GM21717 (cell line): ENCODE results near the gene CORO2A.
A peak's percentile ranks its signal among the peaks of the same experiment; 100 is the strongest.
"Not testable (repeated sequence)": the region's sequence is repeated elsewhere in the genome, so short reads cannot be mapped to it uniquely, and the experiment has no call there.

Experiments used
- ATAC-seq: cut with Tn5 transposase; IDR thresholded peaks from one replicate; pipeline ENCODE4 v1.9.1; 2021; ENCODE audit warnings: mild to moderate bottlenecking, moderate library complexity; ENCODE audit not compliant: unreplicated experiment

Gene CORO2A

DNA sequence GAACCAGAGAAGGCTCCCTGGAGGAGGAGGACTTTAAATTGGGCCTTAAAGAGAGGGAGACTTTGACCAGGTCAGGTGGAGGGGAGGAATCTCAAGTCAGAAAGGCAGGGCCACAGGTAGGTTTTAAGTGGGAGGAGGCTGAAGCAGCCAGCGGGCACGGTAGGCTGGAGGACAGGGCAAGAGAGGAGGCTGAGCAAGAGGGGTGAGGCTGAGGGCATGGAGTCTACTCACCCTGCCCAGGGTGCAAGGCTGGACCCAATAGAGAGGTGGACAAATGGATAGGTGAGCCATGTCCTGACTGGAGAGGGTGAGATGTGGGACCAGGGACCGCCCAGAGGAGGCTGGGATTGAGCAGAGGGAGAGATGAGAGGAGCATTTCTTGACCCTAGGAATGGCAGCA, 47.8 kb downstream of the CORO2A start:
- no peak for ATAC-seq

DNA sequence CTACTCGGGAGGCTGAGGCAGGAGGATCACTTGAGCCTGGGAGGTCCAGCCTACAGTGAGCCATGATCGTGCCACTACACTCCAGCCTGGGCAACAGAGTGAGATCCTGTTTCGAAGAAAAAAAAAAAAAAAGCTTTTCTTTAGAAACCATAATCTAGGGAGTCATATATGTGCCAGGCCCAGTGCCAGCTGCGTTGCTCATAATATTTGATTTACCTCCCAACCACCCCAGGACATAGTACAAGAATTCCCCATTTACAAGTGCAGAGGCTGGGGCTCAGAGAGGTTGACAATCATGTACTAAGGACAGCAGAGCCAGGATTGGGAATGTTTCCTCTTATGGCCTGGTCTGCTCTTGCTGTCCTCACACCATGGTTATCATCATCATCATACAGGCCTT, 48.4 kb downstream of the CORO2A start:
- ATAC-seq: no peak

DNA sequence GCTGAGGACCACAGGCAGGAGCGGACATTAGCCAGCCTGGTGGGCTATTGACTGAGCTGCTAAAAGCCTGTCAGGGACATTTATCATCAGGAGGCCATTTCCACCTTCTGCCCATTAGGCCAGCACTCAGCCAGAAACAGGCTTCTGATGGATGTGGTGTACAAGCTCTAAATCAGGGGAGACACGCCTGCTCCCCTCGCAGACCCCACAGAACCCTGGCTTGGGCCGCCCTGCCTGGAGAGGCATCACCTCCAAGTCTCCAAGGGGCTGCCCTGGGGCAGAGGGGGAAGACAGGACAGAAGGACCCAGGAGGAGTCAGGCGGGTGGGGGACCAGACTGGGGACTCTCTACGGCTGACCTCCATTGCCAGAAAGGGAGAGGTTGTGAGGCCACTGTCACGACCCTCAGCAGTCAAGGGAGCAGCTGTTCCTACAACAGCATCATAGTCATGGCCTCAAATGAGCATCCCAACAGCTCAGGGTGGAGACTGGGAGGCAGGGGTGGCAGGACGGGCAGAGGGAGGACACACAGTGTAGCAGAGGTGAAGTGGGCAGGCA, 49.4 kb downstream of the CORO2A start:
- no peak for ATAC-seq

DNA sequence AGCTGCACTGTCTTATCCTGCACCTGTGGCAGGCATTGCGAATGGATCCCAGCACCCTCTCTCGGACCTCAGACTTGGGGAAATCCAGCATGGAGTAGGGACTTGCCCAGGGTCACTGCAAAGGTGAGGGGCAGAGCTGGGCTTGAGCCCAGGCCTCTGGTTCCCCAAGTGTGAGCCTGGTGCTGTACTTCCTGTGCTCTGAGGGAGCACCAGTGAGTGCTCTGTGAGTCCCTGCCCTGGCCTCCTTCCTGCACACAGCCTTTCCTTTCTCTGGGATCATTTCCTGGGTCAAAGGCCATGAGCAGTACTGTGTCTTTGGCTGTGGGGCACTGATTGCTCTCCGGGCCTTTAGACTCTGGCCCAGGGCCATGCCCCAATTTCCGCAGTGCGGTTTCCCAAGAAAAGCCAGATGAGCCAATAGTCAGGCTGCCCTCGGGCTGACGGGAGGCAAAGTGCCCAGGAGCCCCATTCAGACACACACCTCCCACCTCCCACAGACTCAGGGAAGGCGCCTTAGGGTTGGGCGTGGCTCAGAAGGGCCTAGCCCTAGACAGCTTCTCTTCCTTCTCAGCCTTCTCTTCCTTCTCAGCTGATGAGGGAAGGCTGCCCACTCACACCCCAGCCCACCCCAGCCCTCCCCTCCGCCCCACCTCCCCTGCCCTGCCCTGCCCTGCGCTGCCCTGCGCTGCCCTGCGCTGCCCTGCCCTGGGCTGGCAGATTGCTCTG, 50.1 kb downstream of the CORO2A start:
- ATAC-seq: no peak

DNA sequence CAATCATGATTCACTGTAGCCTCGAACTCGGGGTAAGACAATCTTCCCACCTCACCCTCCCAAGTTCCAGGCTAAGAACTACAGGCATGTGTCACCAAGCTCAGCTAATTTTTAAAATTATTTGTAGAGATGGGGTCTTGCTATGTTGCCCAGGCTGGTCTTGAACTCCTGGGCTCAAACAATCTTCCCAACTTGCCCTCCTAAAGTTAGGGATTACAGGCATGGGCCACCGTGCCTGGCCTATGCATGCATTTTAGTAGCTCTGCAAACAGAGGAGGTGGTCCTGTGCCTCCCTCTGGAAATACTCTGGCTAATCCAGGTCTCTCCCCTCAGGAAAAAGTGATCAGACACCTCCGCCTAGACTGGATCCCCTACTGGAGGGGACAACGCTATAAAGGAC, 51.9 kb downstream of the CORO2A start:
- no peak for ATAC-seq

DNA sequence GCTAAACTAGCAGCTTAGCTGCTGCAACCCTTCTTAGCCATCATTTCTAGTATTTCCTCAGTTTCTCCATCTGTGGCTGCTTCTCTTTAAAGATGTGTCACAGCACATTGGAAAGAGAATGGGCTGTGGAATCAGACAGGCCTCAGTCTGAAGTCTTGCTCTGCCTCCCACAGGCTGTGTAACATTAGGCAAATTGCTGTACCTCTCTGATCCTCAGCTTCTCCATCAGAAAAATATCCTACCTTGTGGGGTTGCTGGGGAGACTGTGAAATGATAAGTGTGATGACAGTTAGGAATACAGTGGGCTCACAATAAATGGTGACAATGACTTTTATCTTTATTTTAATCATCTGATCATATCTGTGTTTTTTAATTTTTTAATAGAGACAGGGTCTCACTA, 55.9 kb downstream of the CORO2A start:
- no peak for ATAC-seq

DNA sequence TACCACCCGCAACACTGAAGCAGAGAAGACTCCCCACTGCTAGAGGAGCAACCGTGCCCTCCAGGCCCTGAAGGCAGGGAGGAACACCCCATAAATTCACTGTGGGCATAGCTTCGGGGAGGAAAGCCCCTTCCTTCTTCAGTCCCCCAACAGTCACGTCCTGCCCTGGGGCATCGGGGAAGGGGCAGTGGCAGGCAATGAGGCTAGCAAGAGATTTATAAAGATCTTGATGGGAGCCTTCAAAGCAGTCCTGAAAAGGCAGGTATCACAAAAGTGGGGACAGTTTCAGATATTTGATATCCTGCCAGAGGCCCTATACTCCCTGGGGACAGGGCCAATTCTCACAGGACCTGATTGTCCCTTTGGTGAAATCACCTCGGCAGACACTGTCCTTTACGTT, 56.5 kb downstream of the CORO2A start:
- ATAC-seq: no peak

DNA sequence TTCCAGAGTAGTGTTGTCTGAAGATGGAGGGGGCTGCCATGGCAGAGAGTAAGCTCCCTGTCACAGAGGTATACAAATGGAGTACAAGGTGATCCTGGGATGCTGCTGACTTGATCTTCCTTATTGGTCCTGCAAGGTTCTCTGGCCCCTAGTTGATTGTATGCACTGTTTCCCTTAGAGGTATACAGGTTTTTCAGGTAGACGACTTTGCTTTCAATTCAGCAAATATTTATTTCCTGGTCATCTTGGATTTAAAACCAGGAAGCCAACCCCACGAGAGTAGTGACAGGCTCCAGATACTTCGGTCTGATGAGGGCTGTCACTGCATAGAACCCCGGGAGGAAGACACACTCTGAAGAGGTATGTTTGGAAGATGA, 56.9 kb downstream of the CORO2A start:
- ATAC-seq: no peak

DNA sequence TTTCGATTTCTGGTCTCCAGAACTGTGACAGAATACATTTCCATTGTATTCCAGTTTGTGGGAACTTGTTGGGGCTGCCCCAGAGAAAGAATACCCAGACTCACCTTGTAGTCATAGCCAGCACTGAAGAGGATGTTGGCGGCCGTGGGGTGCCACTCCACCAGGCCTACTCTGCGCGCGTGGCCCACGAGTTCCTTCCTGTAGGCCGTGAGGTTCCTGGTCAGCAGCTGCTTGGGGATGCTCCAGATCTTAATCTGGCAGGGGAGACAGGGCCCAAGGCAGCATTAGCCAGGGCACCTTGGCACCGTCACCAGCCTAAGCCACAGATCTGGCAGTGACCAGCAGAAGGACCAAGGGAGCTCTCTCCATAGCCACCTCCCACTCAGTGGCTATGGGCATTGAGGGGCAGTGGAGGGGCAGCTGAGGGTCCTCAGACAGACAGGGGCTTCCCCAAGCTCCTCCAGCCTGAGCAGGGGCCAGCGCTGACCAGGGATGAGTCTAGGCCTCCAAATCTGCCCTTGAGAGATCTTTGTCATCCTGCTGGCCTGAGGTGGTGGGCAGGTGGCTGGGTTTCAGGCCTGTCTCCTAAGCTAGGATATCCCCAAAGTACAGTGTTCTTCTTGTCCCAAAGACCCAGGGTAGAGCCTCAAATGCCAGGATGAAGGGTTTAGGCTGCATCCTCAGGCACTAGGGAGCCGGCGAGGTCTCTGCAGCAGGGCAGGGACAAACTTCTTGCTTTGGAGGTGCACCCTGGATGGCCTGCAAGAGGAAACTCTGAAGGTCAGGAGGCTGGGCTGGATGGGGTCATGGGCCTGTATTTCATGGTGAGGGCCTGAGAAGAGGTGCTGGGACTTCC, 57.5 kb downstream of the CORO2A start:
- ATAC-seq: no peak

DNA sequence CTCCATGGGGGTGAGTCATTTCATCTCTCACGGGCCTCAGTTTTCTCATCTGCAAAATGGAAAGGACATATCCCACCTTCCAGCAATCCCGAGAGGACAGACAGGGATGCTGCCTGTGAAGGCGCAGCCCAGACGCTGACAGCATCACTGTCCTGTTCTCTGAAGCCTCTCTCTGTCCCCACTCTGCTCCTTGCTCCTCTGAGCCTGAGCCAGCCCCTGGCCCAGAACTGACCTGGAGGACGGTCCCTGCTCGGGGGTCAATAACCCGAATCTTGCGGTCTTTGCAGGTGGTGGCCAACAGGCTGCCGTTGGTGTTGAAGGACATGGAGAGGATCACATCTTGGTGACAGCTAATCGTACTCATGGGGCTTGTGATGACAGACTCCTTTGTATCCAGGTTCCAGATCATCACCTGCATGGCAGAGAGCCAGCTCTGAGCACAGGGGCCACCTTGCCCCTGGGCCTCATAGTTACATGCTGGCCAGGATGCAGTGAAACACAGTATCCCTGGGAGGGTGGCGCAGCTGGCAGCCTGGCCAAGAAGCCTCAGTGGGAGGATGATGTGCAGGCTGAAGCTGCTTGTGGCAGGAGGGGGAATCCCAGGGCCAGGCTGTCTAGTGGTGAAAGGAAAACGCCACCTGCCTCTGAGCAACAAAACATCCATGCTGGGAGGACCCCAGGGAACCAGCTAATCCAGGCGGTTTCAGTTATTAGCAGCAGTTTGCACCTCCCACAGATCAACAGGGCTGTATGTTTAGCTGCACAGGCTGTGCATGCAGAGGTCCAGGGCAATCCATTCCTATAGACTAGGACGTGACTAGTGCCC, 59.4 kb downstream of the CORO2A start:
- ATAC-seq: no peak

DNA sequence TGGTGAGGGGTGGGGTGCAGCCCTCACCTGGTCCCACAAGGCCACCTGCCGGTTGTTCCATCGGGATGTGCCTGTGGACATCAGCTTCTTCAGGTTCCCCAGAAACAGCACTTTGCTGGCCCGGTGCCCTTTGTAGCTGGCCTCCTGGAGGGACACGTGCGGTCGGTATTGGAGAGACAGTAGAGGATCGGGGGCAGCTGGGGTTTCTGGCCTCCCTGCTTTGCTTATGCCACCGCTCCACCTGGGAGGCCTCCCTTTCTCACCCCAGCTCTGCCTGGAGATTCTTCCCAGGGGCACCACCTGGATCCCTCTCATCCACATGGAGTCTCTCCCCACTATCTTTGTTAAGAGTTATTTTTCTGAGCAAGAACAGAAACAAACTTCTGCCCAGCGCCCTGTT, 60.3 kb downstream of the CORO2A start:
- no peak for ATAC-seq

DNA sequence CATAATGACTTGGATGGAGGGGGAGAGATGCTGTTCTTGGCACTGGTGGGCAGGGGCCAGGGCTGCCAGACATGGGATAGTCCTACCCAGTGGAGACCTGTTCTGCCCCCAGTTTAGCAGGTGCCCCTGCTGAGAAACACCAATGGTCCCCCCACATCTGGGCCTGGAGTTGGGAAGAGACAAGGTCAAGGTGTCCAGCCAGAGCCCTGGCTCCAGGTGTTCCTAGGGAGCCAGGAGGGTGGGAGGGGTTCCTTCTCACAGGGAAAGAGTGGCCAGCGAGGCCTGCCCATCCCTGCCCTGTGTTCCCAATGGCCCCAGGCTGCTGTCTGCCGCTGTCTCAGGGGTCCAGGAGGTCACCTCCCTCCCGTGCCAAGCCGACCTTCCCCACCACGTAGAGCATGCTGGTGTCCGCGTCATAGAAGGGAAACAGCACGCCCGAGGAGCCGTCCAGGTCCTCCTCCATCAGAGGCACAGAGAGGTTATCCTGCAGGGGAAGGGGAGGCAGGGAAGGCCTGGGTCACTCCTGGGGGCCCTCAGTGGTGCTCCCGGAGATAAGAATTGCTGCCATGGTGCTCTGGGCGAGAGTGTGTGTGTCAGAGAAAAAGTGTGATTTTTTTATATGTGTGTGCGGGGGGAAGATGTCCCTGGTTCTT, 61.7 kb downstream of the CORO2A start:
- ATAC-seq: no peak

DNA sequence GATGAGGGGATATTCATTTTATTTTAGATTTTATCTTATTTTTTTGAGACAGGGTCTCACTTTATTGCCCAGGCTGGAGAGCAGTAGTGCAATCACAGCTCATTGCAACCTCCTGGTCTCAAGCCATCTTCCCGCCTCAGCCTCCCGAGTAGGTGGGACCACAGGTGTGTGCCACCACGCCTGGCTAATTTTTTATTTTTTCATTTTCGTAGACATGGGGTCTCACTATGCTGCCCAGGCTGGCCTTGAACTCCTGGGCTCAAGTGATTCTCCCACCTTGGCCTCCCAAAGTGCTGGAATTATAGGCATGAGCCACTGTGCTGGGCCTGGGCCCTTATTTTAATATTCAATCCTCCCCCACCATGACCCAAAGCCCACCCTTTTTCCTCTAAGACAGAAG, 62.4 kb downstream of the CORO2A start:
- not testable (repeated sequence) for ATAC-seq

DNA sequence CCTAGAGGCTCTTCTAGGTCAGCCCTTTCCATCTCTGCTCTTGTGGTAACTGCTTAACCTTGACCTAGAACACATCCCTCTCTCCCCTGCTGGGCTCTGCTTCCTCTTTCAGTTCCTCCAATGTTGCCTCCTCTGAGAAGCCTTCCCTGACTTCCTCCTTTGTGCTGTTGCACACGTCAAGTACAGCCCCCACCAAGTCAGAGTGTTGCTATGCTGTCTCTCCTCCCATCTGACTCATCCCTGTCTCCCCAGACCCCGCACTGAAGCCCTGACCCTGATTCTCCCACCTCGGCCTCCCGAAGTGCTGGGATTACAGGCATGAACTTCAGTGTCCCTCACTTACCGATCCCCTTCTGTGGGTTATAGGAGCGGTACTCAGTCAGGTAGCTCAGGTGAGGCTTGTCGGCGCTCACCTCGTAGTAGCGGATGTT, 63.0 kb downstream of the CORO2A start:
- peak; percentile 64 for ATAC-seq

DNA sequence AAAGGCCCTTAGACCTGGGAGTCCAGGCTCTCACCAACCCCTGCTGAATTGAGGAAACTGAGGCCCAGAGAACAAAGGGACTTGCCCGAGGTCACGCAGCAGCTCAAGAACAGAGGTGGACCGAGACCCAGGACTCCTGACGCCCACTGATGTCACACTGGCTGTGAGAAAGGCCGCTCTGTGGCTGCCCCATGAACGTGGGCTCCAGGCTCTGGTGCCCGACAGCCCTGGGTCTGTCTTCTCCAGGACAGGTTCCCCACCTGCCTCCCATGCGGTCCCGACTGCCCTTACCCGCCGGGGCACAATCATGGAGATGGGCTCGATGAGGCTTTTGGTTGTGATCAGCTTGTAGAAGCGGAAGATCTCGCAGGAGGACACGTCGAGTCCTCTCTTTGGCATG, 64.1 kb downstream of the CORO2A start:
- no peak for ATAC-seq

DNA sequence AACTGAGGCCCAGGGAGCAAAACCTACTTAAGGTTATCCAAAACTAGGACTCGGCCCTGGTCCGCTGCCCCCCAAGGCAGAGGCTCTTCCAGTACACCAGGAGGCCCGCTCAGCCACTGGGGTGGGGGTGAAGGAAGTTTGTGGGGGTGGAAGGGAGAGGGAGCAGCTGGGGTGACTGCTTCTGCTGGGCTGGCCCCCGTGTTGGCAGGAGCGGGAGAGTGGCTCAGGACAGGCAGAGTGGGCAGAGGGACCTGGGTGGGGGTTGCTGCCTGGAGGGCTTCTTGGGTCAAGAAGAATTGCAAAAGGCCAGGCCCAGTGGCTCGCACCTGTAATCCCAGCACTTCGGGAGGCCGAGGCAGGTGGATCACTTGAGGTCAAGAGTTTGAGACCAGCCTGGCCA, 65.2 kb downstream of the CORO2A start:
- ATAC-seq: no peak

DNA sequence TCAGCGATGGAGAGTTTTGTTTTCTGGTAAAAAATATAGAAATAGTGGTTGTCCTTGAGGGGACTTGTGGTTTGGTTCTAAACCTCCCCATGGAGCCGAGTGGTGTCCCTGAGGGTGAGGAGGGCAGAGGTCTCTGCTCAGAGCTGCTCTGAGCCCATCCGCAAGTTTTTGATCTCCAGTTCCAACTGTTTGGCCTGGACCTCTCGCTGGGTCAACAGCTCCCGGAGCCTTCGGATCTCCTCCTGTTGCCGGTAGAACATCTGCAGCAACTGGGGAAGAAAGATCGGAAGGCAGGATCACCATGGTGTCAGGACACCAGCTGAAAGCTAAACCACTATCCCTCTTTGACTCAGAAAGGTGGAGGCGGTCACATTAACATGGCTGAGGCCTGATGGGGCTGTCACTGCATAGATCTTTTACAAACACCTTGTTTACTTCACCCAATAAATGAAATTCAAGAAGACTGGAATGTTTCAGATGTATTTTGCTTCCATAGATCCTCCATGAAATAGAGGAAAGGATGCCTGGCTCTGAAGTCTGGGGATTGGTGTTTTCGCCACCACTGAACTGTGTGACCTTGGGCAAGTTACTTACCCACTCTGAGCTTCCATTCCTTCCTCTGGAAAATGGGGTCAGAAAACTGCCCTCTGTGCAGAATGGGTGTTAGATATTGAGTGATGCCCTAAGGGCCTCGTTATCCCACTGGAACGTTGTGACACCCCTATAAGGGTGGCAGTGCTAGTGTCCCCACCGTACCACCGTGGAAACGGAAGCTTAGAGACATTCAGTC, 67.6 kb downstream of the CORO2A start:
- no peak for ATAC-seq

DNA sequence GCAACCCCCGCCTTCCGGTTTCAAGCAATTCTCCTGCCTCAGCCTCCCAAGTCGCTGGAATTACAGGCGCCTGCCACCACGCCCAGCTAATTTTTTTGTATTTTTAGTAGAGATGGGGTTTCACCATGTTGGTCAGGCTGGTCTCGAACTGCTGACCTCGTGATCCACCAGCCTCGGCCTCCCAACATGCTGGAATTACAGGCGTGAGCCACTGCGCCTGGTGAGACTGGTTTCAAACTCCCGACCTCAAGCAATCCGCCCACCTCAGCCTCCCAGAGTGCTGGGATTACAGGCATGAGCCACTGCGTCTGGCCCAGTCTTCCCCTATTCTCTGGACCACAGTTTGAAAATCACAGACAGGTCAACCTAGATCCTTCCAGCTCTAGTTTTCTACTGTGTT, 68.3 kb downstream of the CORO2A start:
- ATAC-seq: not testable (repeated sequence)

DNA sequence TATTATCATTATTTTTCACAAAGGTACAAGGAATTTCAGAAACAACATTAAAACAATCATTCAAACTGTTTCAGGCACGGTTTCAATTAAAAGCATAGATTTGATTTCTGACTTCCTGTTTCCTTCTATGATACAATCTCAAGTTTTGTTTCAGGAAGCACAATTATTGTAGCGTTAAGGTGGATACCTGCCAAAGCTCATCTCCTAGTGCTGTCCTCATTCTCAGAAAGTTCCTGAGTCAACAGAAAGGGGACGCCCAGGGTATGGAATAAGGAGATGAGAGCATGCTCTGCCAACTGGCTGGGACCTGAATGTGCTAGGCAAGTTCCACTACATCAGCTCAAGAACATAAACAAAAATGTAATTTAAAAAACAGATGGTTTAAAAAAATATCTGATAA, 71.4 kb downstream of the CORO2A start:
- ATAC-seq: no peak

DNA sequence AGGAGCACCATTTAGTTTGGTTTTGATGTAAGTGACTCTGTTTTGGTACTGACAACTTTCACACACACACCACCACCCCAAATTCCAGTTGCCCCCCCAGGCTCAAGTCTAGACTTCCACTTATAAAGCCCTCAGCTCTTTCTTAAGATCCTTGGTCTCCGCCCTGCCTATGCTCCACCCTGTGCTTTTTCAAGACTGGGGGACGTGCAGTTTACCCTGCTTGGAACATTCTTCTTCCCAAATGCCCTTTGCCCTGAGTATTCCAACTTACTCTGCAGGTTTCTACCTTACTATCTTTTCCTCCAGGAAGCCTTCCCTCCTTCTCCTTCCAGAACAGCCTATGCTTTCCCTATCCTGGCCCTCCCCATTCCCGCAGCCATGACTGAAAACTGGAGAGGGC, 72.0 kb downstream of the CORO2A start:
- no peak for ATAC-seq
